Endothelial cell (in vitro differentiated cells): ENCODE data around the gene NME7. TPM values are rescaled to one million over a fixed set of nuclear protein-coding genes. Genes with fewer than 3 reads are reported as not detected.

Experiments used
- DNase-seq: peaks from one replicate; pipeline ENCODE4 v3.0.0; 2021; ENCODE audit warnings: low spot score
- H3K27ac Mint-ChIP-seq: one replicate; pipeline ENCODE4 v1.8.0; 2021; ENCODE audit warnings: mixed read lengths, inconsistent platforms; ENCODE audit not compliant: unreplicated experiment
- H3K27me3 Mint-ChIP-seq: one replicate; pipeline ENCODE4 v1.8.0; 2021; ENCODE audit warnings: mild to moderate bottlenecking, moderate library complexity, mixed read lengths, inconsistent platforms; ENCODE audit not compliant: unreplicated experiment
- H3K36me3 Mint-ChIP-seq: one replicate; pipeline ENCODE4 v1.8.0; 2021; ENCODE audit warnings: mild to moderate bottlenecking, low read depth, mixed read lengths, inconsistent platforms; ENCODE audit not compliant: unreplicated experiment
- H3K4me1 Mint-ChIP-seq: one replicate; pipeline ENCODE4 v1.8.0; 2021; ENCODE audit warnings: mild to moderate bottlenecking, mixed read lengths, inconsistent platforms; ENCODE audit not compliant: unreplicated experiment
- H3K4me3 Mint-ChIP-seq: one replicate; pipeline ENCODE4 v1.8.0; 2021; ENCODE audit warnings: mild to moderate bottlenecking, mixed read lengths, inconsistent platforms; ENCODE audit not compliant: unreplicated experiment
- H3K9me3 Mint-ChIP-seq: one replicate; pipeline ENCODE4 v1.8.0; 2021; ENCODE audit warnings: mixed read lengths, inconsistent platforms; ENCODE audit not compliant: unreplicated experiment
- CTCF ChIP-seq: fragments of 200-600 bp; sonication (generic); IDR thresholded peaks from one replicate; pipeline ENCODE4 v1.5.0; 2021; ENCODE audit warnings: antibody characterized with exemption; ENCODE audit not compliant: unreplicated experiment
- total RNA-seq: library from RNA; stranded (reverse); fragmentation: NEBNext Ultra II Directional; extraction: Animal tissue kit (Norgen Biotek cat#: 25700); gene quantifications from one replicate; pipeline ENCODE4 v1.2.1, GENCODE V29; 2021; ENCODE audit not compliant: unreplicated experiment

Gene NME7
- total RNA-seq, 1 donor from 2014 or later: 18.9 TPM

- H3K27me3 Mint-ChIP-seq: no peaks in the 10 kb centered on the region
- TF ChIP-seq CTCF: no peak
- no peak for DNase-seq
- H3K9me3 Mint-ChIP-seq: no peaks in the 10 kb centered on the region
- peaks cover 15% of the 10 kb centered on the region for H3K36me3 Mint-ChIP-seq
- H3K27ac Mint-ChIP-seq: no peak overlapping the region
- H3K4me1 Mint-ChIP-seq: no peaks in the 10 kb centered on the region
- no peak overlapping the region for H3K4me3 Mint-ChIP-seq
These were observed 22.7 kb upstream of the NME7 start for GRCh38 chr1:169390303-169390702.

GRCh38 chr1:169387399-169387798 is 19.8 kb upstream of the NME7 start:
- H3K36me3 Mint-ChIP-seq: peaks cover 15% of the 10 kb centered on the region
- H3K27me3 Mint-ChIP-seq: no peaks in the 10 kb centered on the region
- TF ChIP-seq CTCF: no peak
- no peak overlapping the region for H3K4me3 Mint-ChIP-seq
- H3K9me3 Mint-ChIP-seq: no peaks in the 10 kb centered on the region
- no peak for DNase-seq
- H3K27ac Mint-ChIP-seq: no peak overlapping the region
- no peaks in the 10 kb centered on the region for H3K4me1 Mint-ChIP-seq

GRCh38 chr1:169383449-169383848 is 15.9 kb upstream of the NME7 start:
- TF ChIP-seq CTCF: no peak
- H3K36me3 Mint-ChIP-seq: no peaks in the 10 kb centered on the region
- H3K27me3 Mint-ChIP-seq: no peaks in the 10 kb centered on the region
- H3K4me1 Mint-ChIP-seq: no peaks in the 10 kb centered on the region
- no peak overlapping the region for H3K27ac Mint-ChIP-seq
- no peak for DNase-seq
- no peak overlapping the region for H3K4me3 Mint-ChIP-seq
- H3K9me3 Mint-ChIP-seq: no peaks in the 10 kb centered on the region

- H3K9me3 Mint-ChIP-seq: no peaks in the 10 kb centered on the region
- no peaks in the 10 kb centered on the region for H3K4me1 Mint-ChIP-seq
- DNase-seq: no peak
- H3K36me3 Mint-ChIP-seq: peaks cover 4% of the 10 kb centered on the region
- TF ChIP-seq CTCF: no peak
- no peak overlapping the region for H3K4me3 Mint-ChIP-seq
- no peaks in the 10 kb centered on the region for H3K27me3 Mint-ChIP-seq
- H3K27ac Mint-ChIP-seq: no peak overlapping the region
These were observed 13.6 kb upstream of the NME7 start for GRCh38 chr1:169381162-169381561.

GRCh38 chr1:169371404-169371803 is 3.8 kb upstream of the NME7 start:
- Mint-ChIP-seq H3K9me3 (no peaks in the 10 kb centered on the region), H3K27me3 (no peaks in the 10 kb centered on the region), H3K4me1 (peaks cover 8% of the 10 kb centered on the region), H3K36me3 (no peaks in the 10 kb centered on the region), H3K27ac (peak overlapping the region; percentile 50), H3K4me3 (no peak overlapping the region)
- TF ChIP-seq CTCF: no peak
- no peak for DNase-seq
